ENCODE results near the gene LRTM1. TPM values are rescaled to one million over a fixed set of nuclear protein-coding genes. Genes with fewer than 3 reads are reported as not detected.

LRTM1 gene
- total and polyA plus RNA-seq, 8 donors: not detected

GRCh38 chr3:54901906-54902685, 25.8 kb downstream of the LRTM1 start:
- Histone ChIP-seq H3K36me3 (no peaks in the 10 kb centered on the region), H3K27me3 (no peaks in the 10 kb centered on the region), H3K9me3 (no peaks in the 10 kb centered on the region), H3K4me3 (no peak overlapping the region), H3K4me1 (no peaks in the 10 kb centered on the region), H3K27ac (no peak overlapping the region)
- TF ChIP-seq, protein P1, sequence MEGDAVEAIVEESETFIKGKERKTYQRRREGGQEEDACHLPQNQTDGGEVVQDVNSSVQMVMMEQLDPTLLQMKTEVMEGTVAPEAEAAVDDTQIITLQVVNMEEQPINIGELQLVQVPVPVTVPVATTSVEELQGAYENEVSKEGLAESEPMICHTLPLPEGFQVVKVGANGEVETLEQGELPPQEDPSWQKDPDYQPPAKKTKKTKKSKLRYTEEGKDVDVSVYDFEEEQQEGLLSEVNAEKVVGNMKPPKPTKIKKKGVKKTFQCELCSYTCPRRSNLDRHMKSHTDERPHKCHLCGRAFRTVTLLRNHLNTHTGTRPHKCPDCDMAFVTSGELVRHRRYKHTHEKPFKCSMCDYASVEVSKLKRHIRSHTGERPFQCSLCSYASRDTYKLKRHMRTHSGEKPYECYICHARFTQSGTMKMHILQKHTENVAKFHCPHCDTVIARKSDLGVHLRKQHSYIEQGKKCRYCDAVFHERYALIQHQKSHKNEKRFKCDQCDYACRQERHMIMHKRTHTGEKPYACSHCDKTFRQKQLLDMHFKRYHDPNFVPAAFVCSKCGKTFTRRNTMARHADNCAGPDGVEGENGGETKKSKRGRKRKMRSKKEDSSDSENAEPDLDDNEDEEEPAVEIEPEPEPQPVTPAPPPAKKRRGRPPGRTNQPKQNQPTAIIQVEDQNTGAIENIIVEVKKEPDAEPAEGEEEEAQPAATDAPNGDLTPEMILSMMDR (IDR thresholded peaks at IDR 0.05): no peak
- peak; percentile 48 for ATAC-seq
- intact Hi-C loops (cut with DNase I): no loop called here
- DNase-seq: peak in 1 of 4 donors; percentile 19

DNA sequence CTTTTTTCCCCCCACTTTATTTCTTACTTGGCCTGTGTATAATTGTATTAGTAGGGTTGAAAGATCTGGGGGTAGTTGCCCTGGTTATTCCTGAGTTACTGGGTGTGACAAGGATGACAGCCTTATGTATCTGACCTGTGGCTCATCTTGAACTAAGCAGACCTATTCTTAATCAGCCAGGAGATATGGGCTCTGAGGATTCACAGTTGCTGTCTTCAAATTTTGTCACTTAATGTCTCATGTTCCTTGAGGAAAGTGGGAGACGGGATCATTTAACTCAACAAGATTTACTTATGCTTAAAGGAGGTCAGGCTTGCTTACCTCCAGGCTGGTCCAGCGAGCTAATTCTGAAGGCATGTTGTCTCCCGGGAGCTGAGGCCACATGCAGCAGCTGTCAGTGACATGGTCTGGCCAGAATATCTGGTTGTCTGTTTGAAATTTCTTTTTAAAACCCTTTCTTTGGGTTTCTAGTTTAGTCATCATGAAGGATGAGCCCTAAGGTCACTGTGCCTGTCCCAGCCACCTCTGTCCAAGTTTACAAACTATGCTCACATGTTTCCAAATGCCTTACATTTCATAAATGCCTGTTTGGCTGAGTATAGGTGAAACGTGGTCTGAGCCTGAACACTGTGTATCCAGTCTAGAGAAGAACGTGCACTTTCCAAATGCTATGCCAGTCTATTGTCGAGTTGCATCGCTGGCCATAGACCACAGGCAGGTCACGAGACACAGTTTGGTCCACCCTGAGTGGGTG, 26.8 kb downstream of the LRTM1 start:
- H3K4me1 ChIP-seq: no peaks in the 10 kb centered on the region
- intact Hi-C loops (cut with DNase I): no loop called here
- no peak for DNase-seq
- H3K27me3 ChIP-seq: no peaks in the 10 kb centered on the region
- no peaks in the 10 kb centered on the region for H3K9me3 ChIP-seq
- no peaks in the 10 kb centered on the region for H3K36me3 ChIP-seq
- no peak for ATAC-seq
- TF ChIP-seq, protein P1 (IDR thresholded peaks at IDR 0.05): no peak
- no peak overlapping the region for H3K27ac ChIP-seq
- H3K4me3 ChIP-seq: no peak overlapping the region

- H3K27me3 ChIP-seq: no peaks in the 10 kb centered on the region
- H3K36me3 ChIP-seq: no peaks in the 10 kb centered on the region
- TF ChIP-seq, protein P1 (IDR thresholded peaks at IDR 0.05): no peak
- H3K4me3 ChIP-seq: no peak overlapping the region
- DNase-seq: no peak
- H3K4me1 ChIP-seq: no peaks in the 10 kb centered on the region
- no peak for ATAC-seq
- no peak overlapping the region for H3K27ac ChIP-seq
- no peaks in the 10 kb centered on the region for H3K9me3 ChIP-seq
- intact Hi-C loops (cut with DNase I): no loop called here
Measured at GRCh38 chr3:54899273-54899672, 28.6 kb downstream of the LRTM1 start.

- Histone ChIP-seq H3K4me1 (no peaks in the 10 kb centered on the region), H3K27ac (no peak overlapping the region), H3K4me3 (no peak overlapping the region), H3K9me3 (no peaks in the 10 kb centered on the region), H3K27me3 (no peaks in the 10 kb centered on the region), H3K36me3 (no peaks in the 10 kb centered on the region)
- intact Hi-C loops (cut with DNase I): no loop called here
- DNase-seq (no peak), ATAC-seq (no peak)
- TF ChIP-seq, protein P1 (IDR thresholded peaks at IDR 0.05): no peak
Measured at GRCh38 chr3:54897028-54897711, 30.7 kb downstream of the LRTM1 start.

DNA sequence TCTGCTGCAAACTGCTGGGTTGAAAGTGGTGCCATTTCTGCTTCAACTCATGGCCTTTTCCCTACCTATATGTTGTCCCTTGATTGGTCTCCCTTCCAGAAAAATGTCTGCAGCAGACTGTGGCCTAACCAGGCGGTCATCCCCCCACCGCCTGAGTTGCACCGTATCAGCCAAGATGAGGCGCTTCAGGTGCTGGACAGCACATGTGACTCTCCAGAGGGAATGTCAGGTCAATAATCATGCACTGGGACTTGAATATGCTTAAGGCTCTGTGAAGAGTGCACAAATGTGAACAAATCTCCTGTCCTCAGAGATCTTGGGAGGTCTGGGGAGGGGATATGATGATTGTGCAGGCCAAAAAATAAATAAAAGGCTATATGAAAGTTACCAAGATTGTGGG, 32.2 kb downstream of the LRTM1 start:
- H3K27me3 ChIP-seq: no peaks in the 10 kb centered on the region
- ATAC-seq (no peak), DNase-seq (no peak)
- H3K4me3 ChIP-seq: no peak overlapping the region
- H3K27ac ChIP-seq: no peak overlapping the region
- H3K4me1 ChIP-seq: peaks cover 0 to 8% of the 10 kb centered on the region in 2 donors
- TF ChIP-seq, protein P1 (IDR thresholded peaks at IDR 0.05): no peak
- no peaks in the 10 kb centered on the region for H3K36me3 ChIP-seq
- no peaks in the 10 kb centered on the region for H3K9me3 ChIP-seq
- intact Hi-C loops (cut with DNase I): no loop called here

Measured in left lung (tissue), 10 donors.